Measurements from ENCODE around the gene SLC4A2.

SLC4A2 gene

GRCh38 chr7:151095828-151096475 lies 36.6 kb downstream of the SLC4A2 start:
- DNase-seq, result no peak

- no peak for DNase-seq
Measured at GRCh38 chr7:151099486-151100211, 40.3 kb downstream of the SLC4A2 start.

DNA sequence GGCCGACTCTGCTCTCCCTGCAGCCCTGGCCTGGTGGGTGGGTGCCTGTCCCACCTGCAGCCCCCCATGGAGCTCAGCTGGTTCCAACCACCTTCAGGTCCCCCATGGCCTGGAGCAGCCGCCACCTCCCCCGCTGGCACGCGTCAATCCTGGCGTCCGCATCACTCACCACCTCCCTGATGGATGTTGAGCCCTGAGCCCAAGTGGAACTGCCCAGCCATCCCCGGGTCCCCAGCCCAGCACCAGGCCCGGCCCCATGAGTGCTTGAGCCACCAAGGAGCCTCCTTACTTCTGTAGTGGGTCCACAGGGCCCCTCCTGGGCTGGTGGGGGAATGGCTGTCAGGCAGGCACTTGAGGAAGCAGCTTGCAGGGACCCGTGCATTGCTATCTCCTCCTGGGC lies 41.5 kb downstream of the SLC4A2 start:
- DNase-seq, result no peak

GRCh38 chr7:151101621-151102396 lies 42.4 kb downstream of the SLC4A2 start:
- DNase-seq, result no peak

GRCh38 chr7:151102991-151103390 lies 43.6 kb downstream of the SLC4A2 start:
- no peak for DNase-seq

DNA sequence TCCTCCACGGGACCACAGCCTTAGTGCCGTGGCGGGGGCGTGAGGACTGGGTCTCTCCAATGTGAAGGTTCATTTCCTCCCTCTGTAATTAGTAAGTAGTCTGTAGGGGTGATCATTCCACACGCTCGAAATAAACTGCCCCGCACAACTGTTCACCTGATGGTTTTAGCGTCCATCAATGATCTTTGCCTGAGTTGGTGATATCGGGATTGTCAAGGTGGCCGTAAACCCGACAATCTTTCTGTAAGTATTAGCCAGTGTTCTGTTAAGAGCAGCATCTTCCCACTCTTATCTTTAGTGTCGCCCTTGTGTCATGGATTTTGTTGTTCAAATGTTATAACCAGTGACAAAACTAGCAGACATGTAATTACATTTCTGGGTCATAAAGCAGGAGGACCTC lies 44.6 kb downstream of the SLC4A2 start:
- DNase-seq, result no peak

DNA sequence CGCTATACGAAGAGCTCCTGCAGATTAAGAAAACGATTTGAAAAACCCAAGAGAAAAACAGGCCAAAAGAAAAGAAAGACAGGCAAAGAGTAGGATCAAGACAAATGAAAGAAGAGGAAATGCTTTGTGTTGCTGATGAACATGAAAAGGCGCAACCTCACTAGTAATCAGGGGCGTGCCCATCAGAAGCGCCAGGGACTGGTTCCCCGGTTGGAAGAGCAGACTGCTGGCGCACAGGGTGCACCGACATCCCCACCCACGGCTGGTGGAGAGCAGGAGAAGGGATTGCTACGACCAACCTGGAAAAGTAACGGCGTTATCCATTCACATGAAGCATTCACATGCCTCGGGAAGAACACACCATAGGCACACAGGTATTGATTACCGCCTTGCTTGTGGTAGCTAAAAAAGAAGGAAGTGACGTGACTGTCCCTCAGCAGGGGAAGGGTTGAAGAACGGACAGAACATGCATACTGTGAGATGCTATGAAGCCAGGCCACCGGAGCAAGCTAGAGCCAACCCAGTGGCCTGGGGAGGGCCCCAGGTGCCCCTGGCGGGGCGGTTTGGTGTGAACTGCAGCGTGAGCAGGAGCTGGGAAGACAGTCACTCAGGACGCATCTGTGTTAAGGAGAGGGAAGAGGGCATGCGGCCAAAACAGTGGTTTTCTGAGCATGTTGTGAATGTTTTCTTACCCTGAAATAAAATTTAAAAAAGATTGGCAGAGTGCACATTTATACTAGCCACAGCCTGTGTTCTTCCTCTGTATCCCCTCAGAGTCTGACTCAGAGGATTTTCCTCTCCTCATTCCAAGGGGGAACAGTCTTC lies 45.2 kb downstream of the SLC4A2 start:
- DNase-seq, result no peak

- DNase-seq, result no peak
Measured at GRCh38 chr7:151107882-151108281, 48.5 kb downstream of the SLC4A2 start.

DNA sequence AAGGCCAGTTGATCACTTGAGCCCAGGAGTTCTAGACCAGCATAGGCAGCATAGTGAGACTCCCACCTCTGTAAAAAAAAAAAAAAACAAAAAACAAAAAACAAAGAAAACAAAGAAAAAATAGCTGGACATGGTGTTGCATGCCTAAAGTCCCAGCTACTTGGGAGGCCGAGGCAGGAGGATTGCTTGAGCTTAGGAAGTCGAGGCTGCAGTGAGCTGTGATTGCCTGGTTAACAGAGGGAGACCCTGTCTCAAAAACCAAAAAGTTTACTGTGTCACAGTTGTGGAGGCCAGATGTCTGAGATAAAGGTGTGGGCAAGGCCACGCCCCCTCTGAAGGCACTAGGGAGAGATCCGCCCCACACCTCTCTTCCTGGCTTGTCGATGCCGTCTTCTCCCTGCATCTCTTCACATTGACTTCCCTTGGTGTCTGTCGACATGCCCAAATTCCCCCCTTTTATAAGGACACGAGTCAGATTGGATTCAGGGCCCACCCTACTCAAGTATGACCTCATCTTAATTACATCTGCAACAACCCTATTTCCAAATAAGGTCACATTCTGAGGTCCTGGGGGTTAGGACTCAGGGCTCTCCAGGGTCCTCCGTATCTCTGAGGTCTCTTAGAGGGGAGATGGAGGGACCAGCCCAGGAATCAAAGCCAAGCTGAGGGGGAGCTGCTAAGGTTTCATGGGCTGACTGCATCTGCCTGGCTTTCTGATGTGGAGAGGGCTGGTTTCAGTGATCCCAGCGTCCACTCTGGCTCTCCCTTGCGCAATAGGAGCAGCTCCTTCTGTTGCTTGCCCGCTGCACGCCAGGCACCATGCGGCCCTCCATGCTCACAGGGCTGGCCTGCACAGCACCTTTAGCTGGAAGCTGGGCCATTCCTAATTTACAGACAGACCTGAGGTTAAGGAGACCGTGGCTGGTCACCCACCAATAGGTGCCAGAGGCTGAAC lies 50.0 kb downstream of the SLC4A2 start:
- DNase-seq, result no peak

DNA sequence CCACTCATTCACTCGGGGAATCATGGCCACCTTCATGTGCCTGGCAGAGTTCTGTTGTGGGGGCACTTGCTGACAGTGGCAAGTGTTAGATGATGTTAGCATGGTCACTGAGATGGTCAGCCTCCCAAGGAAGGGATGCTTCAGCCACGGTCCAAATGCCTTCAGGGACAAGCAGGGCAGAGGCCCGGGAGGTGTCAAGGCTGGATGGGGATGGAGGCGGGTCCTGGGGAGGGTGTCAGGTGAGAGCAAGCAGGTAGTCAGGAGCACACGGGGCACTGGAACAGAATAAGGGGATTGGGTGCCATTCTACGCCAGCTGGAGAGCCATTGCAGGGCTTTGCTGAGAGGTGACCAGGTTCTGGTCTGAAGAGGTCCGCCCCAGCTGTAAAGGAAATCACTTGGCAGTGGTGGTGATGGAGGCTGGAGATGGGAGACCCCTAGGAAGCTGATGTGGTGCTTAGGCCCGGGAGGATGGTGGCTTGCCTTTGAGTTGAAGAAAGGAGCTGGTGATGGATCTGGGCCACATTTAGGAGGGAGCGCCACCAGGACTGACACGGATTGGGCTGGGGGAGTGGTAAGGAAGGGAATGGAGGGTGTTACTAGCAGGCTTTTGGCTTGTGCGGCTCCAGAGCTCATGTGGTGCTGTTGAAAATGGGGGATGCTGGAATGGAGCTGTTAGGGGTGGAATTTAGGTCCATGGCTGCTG lies 51.0 kb downstream of the SLC4A2 start:
- no peak for DNase-seq

- peak; percentile 63 for DNase-seq
Measured at GRCh38 chr7:151110941-151111645, 51.7 kb downstream of the SLC4A2 start.

DNA sequence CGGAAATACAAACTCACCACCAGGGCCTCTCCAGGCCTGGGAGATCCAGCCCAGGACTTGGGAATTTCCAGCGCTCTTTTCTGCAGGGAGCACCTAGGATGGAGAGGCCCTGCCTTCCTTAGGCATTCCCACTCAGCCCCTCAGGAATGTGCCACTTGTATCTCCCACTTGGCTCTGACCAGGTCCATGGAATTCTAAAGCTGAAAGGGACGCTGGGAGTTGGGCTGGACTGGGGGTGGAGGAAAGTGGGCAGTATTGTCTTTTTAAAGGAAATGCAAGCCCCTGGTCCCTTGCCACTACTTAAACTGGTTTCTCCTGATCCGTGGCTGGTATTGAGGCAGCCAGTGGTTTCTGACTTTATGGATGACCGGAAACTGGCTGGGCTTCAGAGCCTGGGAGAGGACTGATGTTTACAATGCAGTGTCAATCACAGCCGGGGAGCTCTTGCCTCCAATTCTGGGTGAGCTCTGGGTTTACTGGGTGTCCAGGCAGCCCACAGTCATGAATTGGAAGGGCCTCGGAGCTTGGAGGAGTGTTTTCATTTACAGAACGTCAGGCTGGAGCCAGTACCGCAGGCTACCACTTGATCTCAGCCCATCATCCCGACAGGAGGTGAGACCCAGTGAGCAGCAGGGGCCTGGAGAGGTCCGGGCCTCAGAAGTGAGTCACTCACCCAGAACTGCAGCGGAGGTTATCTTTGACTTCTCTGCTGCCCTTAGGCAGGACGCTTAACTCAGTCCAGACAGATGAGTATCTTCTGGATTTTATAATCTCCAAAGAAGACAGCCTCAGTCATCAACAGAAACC lies 54.2 kb downstream of the SLC4A2 start:
- no peak for DNase-seq

DNA sequence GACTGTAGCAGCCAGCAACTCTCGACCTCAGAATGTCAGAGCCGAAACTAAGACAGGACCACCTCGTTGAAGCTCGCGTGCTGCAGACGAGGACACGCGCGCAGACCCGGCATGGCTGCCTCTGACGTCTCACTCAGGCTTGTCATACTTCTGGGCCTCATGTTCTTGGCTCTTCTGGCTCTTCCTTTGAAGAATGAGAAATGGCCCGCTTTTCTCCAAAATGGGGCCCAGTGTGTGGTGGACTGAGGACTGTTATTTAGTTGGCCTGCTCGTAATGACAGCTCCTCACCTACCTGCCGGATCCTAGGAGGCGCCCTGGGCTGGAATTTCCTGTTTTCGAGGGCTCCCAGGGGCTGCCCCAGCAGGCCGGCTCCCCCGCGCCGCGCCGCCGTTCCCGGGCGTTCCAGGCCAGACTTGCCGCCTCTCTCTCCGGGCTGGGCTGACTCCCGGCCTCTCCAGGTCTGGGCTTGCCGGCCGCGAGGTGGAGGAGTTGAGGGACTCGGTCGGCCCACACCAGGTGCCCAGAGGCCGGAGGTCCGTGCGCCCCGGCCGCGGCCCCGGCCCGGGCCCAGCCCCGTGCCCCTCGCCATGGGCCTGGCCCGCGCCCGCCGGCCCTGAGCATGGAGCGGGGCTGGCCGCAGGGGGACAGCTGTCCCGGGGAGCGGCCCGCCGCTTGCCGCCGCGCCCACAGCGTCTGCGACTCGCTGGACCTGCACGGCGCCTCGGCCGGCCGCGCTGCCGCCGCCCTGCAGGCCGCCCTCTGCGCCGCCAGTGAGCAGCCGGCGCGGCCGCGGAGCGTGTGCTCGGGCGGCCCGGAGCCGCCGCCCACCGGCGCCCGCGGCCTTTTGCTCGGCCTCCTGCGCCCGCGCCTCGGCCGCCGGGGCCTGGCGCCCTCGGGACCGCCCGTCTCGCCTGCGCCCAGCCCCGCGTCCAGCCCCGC lies 55.0 kb downstream of the SLC4A2 start:
- DNase-seq, result no peak

GRCh38 chr7:151115121-151115835 lies 55.9 kb downstream of the SLC4A2 start:
- DNase-seq, result no peak

DNA sequence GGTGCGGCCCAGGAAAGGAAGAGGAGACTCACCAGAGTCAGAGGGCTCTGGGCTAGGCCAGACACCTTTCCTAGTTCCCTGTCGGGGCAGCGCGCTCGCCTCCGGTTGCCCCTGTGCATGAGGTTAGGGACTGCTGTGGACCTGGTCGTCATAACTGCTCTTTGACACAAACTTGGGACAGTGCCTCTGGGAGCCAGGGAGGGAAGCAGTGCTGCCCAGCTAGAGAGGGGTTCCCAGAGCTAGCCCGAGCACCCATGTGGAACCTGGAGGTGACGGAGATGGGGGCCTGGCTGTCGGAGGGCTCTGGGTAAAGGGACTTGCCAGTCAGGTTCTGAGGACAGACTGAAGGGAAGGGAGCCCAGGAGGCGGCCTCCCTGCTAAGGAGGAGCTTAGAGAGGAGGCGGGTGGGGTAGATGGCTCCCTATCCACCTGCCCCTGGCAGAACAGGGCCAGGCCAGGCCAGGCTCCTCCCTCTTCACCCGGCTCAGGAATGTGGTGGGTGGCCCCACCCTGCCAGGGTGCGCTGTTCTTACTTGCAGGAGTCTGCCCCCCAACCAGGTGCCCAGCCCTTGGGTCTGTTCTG lies 56.5 kb downstream of the SLC4A2 start:
- no peak for DNase-seq

GRCh38 chr7:151116603-151117440 lies 57.4 kb downstream of the SLC4A2 start:
- DNase-seq, result no peak

All from NCI-H345 (cell line).